Epithelial cell of esophagus (primary cell): ENCODE results near the gene SEC11C.

Experiments used
- DNase-seq: peaks from one replicate; pipeline ENCODE4 v3.0.0; 2010; ENCODE audit warnings: low read depth
- H3K4me3 ChIP-seq: 2 replicates; pipeline ENCODE4 v1.5.1; 2011; ENCODE audit warnings: mild to moderate bottlenecking, low read length, control low read depth
- TF ChIP-seq, protein P1 (sequence below): IDR thresholded peaks from 2 replicates; pipeline ENCODE4 v1.5.1; 2011; ENCODE audit warnings: low read depth, mild to moderate bottlenecking, low read length, control low read depth, inconsistent platforms; ENCODE audit not compliant: insufficient read depth; ENCODE audit errors: missing control alignments

SEC11C gene

DNA sequence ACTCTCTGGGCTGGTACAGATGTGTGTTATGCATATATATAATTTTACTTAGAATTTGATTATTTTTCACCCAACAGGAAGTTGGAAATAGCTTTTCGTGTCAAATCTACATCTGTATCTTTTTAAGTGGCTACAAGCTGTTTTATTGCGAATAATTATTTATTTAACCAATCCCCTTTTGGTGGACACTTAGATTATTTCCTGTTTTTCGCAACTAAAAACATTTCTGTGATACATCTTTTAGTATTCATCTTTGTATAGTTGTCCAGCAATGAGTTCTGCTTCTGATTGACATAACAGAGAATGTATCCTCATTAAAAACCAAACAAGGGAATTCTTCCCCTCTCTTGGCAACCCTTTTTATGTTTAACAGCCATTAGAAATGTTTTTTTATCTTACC, 16.6 kb downstream of the SEC11C start:
- H3K4me3 ChIP-seq = no peak overlapping the region
- no peak for DNase-seq
- TF ChIP-seq, protein P1, sequence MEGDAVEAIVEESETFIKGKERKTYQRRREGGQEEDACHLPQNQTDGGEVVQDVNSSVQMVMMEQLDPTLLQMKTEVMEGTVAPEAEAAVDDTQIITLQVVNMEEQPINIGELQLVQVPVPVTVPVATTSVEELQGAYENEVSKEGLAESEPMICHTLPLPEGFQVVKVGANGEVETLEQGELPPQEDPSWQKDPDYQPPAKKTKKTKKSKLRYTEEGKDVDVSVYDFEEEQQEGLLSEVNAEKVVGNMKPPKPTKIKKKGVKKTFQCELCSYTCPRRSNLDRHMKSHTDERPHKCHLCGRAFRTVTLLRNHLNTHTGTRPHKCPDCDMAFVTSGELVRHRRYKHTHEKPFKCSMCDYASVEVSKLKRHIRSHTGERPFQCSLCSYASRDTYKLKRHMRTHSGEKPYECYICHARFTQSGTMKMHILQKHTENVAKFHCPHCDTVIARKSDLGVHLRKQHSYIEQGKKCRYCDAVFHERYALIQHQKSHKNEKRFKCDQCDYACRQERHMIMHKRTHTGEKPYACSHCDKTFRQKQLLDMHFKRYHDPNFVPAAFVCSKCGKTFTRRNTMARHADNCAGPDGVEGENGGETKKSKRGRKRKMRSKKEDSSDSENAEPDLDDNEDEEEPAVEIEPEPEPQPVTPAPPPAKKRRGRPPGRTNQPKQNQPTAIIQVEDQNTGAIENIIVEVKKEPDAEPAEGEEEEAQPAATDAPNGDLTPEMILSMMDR = no peak

DNA sequence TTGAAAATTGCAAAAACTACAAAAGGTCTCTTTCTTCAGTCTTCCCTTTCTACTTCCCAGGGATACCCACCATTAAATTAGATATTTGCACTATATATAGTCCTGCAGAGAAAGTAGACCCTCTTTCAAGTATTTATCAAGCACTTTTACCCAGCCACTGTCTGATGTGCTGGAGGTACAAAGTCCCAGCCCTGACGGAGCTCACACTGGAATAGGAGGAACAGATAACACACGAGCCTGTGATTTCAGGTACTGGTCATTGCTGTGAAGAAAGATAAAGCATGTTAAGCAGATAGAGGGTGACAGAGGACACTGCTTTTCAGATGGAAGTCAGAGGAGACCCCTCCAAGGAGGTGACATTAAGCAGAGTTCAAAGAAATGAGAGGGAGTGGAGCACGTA, 19.6 kb downstream of the SEC11C start:
- TF ChIP-seq, protein P1 = no peak
- no peak for DNase-seq
- no peak overlapping the region for H3K4me3 ChIP-seq

DNA sequence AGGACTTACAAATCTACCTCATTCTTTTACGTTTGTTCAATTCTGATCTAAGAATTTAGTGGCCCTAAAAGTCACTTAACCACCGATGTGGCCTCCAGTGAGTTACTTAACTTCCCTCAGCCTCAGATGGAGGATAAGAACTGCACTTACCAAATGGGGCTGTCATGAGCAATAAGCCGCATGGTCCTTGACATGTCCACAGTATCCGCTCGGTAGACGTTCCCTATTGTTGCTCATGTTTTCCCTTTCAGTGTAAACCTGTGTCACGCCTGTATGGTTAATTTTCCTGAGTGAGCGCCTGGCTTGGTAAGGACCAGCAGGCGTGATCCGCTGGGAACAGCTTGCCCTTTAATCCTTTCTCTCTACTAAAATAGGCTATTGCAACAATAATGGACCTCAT, 20.3 kb downstream of the SEC11C start:
- TF ChIP-seq, protein P1 = no peak
- no peak for DNase-seq
- H3K4me3 ChIP-seq = no peak overlapping the region

DNA sequence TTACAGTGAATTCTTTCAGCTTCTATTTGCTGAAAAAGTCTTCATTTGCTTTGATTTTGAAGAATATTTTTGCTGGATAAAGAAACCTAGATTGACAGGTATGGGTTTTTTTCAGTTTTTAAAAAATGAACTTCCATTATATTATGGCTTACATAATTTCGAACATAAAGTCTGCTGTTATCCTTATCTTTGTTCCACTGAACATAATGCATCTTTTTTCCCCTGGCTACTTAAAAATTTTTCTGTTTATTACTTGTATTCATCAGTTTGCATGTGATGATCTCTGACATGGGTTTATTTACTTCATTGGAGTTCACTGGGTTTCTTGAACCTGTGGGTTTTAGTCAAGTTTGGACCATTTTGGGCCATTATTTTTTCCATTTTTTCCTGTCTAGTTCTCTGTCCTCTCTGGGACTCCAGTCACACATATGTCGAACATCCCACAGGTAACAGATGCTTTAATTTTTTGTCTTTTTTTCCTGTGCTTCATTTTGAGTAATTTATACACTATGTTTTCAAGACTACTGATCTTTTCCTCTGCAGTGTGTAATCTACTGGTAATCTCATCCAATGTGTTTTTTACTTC, 33.1 kb downstream of the SEC11C start:
- DNase-seq = no peak
- TF ChIP-seq, protein P1 = no peak
- no peak overlapping the region for H3K4me3 ChIP-seq

DNA sequence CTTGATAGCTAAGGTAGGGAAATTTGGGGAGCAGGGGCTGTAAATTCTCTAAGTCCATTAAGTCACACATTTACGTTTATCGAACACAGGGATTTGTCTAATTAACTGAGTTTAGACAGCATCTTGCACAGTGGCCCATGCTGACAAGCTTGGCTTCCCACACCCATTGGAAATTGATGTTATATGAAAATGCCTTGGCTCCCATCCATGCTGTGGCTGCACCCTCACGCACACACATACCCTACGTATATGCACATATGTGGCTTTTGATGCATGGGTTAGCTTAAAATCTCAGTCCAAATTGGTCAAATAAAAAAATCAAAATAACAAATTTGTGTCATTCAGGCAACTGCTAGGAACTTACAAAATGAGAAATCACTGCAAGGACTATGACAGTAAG, 37.8 kb downstream of the SEC11C start:
- TF ChIP-seq, protein P1 = no peak
- no peak for DNase-seq
- no peak overlapping the region for H3K4me3 ChIP-seq

DNA sequence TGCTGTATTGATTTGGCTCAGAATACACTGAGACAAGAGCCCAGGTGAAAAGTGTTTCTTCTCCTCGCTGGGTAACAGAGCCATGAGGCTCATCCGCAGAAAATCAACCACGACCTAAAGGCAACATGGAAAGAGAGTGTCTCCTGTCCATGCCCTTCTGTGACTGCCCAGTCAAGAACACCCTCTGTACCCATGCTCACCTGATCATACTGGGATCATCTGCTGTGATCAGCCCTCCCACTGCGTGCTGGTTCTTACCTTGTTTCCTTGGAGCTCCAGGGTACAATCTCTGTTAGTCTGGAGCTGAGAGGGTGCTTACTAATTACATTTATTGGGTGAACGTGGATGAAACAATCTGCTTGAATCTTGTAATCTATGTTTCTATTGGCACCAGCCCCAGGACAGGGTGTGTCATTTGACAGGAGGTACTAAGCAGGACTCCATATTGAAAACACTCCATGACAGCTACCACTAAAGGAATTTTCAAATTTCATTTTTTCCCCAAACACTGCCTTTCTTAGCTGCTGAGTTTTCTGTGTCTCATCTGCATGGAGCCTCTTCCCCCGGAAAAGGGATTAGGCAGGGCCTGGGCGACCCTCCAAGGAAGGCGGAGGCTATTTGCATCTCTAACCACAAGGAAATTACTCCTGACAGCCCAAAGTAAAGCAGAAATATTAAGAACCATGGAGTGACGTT, 40.6 kb downstream of the SEC11C start:
- TF ChIP-seq, protein P1 = no peak
- peak; percentile 16 for DNase-seq
- no peak overlapping the region for H3K4me3 ChIP-seq

DNA sequence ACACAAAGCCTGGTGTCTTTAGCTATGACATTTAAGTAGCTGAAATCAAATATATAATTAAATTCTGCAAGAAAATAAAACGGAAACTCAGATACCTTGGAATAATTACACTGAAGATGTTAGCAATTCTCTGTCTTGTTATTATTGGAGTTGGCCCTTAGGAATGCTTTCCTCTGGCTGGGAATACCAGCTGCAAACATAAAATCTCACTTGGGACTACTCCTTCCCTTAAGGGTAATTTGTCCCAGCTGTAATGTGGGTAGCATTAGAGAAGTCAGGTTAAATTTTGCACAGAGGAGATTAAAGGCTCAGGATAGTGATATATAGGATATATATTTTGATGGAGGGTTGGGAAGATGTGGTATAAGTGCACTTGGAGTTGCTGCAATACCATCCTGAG, 43.0 kb downstream of the SEC11C start:
- TF ChIP-seq, protein P1 = no peak
- H3K4me3 ChIP-seq = no peak overlapping the region
- no peak for DNase-seq
